A549 (cell line): ENCODE results near the gene OLFM1. TPM values are rescaled to one million over a fixed set of nuclear protein-coding genes. Genes with fewer than 3 reads are reported as not detected.

Experiments used
- ATAC-seq, 2 experiments: fragments of 200-7000 bp in 1 of 2; fragments of >200 bp in 1 of 2; cut with Nextera tagmentation in 1 of 2; cut with Tn5 transposase in 1 of 2; 3 replicates each; pipeline versions ENCODE4 v1.8.0 to v1.9.1; 2018 to 2020; ENCODE audit warnings: mild to moderate bottlenecking in 1 of 2, moderate library complexity in 1 of 2
- CTCF ChIA-PET: fragments of 300-600 bp; sonication (Branson Sonifier 250); formaldehyde crosslinking; extraction: SDS; loops from one replicate; lab custom pipeline; 2021; ENCODE audit warnings: antibody characterized with exemption, inconsistent platforms; lab: Yijun Ruan, JAX
- POLR2A ChIA-PET: fragments of 350-600 bp; formaldehyde crosslinking; extraction: SDS; loops from one replicate; lab custom pipeline; 2021; ENCODE audit warnings: antibody characterized with exemption, inconsistent platforms; lab: Yijun Ruan, JAX
- DNase-seq, 2 experiments: peaks; one replicate each; pipeline versions ENCODE4 v3.0.0 to v3.0.0-alpha.2; 2011 to 2016; ENCODE audit warnings: low read depth in 1 of 2, low spot score in 1 of 2
- FAIRE-seq: peaks from 2 replicates; lab custom pipeline; 2011; peaks lifted over from hg19 to GRCh38; lab: Jason Lieb, UNC
- H3K27ac ChIP-seq, 2 experiments: fragments of >200 bp; sonication (Bioruptor Twin); formaldehyde crosslinking; 3 replicates each; pipeline ENCODE4 v1.5.1; 2016 to 2017
- H3K4me1 ChIP-seq: fragments of >200 bp; sonication (Bioruptor Twin); formaldehyde crosslinking; 3 replicates; pipeline ENCODE4 v1.6.1; 2016
- H3K4me2 ChIP-seq: fragments of >200 bp; sonication (Bioruptor Twin); formaldehyde crosslinking; 3 replicates; pipeline ENCODE4 v1.6.1; 2016
- H3K4me3 ChIP-seq: fragments of >200 bp; sonication (Bioruptor Twin); formaldehyde crosslinking; 3 replicates; pipeline ENCODE4 v1.5.1; 2016
- H3K9me3 ChIP-seq: fragments of >200 bp; sonication (Bioruptor Twin); formaldehyde crosslinking; 3 replicates; pipeline ENCODE4 v1.6.1; 2016
- BHLHE40 ChIP-seq: IDR thresholded peaks from 2 replicates; pipeline ENCODE4 v1.6.1; 2012; ENCODE audit warnings: low read depth, low read length, inconsistent platforms
- CBX2 ChIP-seq: fragments of 200-600 bp; sonication (generic); IDR thresholded peaks from 2 replicates; pipeline ENCODE4 v1.6.1; 2016; ENCODE audit warnings: low read depth, mild to moderate bottlenecking, borderline replicate concordance
- CBX8 ChIP-seq: fragments of 200-600 bp; sonication (generic); IDR thresholded peaks from 2 replicates; pipeline ENCODE4 v1.6.1; 2016
- CEBPB ChIP-seq, 2 experiments: fragments of >200 bp in 1 of 2; sonication (Bioruptor Twin) in 1 of 2; formaldehyde crosslinking in 1 of 2; IDR thresholded peaks; 2 replicates each; pipeline ENCODE4 v1.6.1; 2012 to 2016
- EHF ChIP-seq: fragments of 250-450 bp; sonication (Bioruptor Pico); IDR thresholded peaks from 2 replicates; pipeline ENCODE4 v1.5.0; 2020; ENCODE audit warnings: mild to moderate bottlenecking
- EP300 ChIP-seq, 2 experiments: fragments of >200 bp; sonication (Bioruptor Twin); formaldehyde crosslinking; IDR thresholded peaks; 2 replicates in 1 of 2; 3 replicates in 1 of 2; pipeline ENCODE4 v1.6.1; 2016 to 2017
- ESRRA ChIP-seq: fragments of 150-350 bp; IDR thresholded peaks from 2 replicates; pipeline ENCODE4 v1.6.1; 2014; ENCODE audit warnings: mild to moderate bottlenecking, low read length, borderline replicate concordance
- FOSL2 ChIP-seq, 2 experiments: fragments of 450-650 bp in 1 of 2; fragments of >200 bp in 1 of 2; sonication (Bioruptor Twin) in 1 of 2; formaldehyde crosslinking; IDR thresholded peaks; 2 replicates each; pipeline versions ENCODE4 v1.5.0 to v1.6.1; 2016 to 2020; ENCODE audit warnings: mild to moderate bottlenecking in 1 of 2, moderate library complexity in 1 of 2
- FOXS1 ChIP-seq: fragments of 250-450 bp; sonication (Bioruptor Pico); IDR thresholded peaks from 2 replicates; pipeline ENCODE4 v1.5.0; 2020; ENCODE audit warnings: mild to moderate bottlenecking, moderate library complexity
- MAX ChIP-seq: IDR thresholded peaks from 2 replicates; pipeline ENCODE4 v1.6.1; 2012
- POLR2A ChIP-seq: IDR thresholded peaks from 2 replicates; pipeline ENCODE4 v1.6.1; 2012; ENCODE audit warnings: mild to moderate bottlenecking, low read length
- ZFP36 ChIP-seq: fragments of 450-650 bp; IDR thresholded peaks from 2 replicates; pipeline ENCODE4 v1.6.1; 2014; ENCODE audit warnings: borderline replicate concordance; ENCODE audit not compliant: partially characterized antibody
- WGBS: methylation state at CpG from one replicate; pipeline ENCODE4 v1.1.6; 2017; ENCODE audit errors: missing lambda C conversion rate; 5-methylcytosine and 5-hydroxymethylcytosine counted together
- polyA plus RNA-seq, 4 experiments: library from polyadenylated mRNA; depleted of rRNA in 3 of 4; stranded (reverse); fragments of >200 nt; fragmentation: RNase III in 1 of 4; extraction: RNeasy Plus Mini Kit Qiagen cat#74134 plus additional on column Dnase treatment in 1 of 4; gene quantifications; 2 replicates in 3 of 4; 3 replicates in 1 of 4; pipeline ENCODE4 v1.2.3, GENCODE V29; 2011 to 2017
- TF ChIP-seq, protein P1 (sequence below): IDR thresholded peaks from 2 replicates; pipeline ENCODE4 v1.6.1; 2012; ENCODE audit warnings: low read depth, borderline replicate concordance
- TF ChIP-seq, protein P2 (sequence below): fragments of >200 bp; sonication (Bioruptor Twin); formaldehyde crosslinking; IDR thresholded peaks from 2 replicates; pipeline ENCODE4 v1.6.1; 2016

OLFM1 gene
- polyA plus RNA-seq, 2 of the 4 experiments (the other 2 are of a cell fraction) = 2.7 to 10.5 TPM

DNA sequence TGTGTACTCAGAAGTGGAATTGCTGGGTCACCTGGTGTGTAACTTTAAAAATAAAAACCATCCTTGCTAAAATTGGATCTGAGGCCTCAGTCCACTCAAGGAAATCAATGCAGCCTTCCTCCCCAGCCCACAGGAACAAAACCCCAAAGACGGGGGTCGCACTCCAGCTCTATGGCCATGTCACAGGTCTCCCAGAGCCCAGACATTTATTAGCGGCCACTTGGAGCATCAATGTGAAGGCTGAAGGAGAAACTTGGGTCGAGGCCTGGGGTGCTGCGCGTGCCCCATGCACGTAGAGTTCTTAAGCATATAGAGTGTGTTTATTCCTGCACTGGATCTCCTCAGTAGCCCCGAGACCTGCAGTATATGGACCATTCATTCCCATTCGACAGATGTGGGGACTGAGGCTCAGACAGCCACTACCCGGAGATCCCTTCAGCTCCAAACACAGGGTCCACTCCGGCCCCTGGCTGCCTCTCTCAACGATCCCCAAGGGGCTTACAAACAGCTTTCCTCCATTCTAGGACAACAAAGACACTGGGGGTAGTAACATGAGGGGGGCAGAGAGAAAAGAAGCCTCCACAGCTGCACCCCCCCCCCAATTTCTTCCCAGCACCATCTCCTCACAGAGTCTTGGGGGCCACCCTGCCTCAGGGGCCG, 14.3 kb upstream of the OLFM1 start (continued):
- TF ChIP-seq, protein P1, sequence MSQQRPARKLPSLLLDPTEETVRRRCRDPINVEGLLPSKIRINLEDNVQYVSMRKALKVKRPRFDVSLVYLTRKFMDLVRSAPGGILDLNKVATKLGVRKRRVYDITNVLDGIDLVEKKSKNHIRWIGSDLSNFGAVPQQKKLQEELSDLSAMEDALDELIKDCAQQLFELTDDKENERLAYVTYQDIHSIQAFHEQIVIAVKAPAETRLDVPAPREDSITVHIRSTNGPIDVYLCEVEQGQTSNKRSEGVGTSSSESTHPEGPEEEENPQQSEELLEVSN = no peak

GRCh38 chr9:135073741-135074305, 13.6 kb upstream of the OLFM1 start:
- Histone ChIP-seq H3K4me3 (no peak overlapping the region), H3K27ac (no peak overlapping the region), H3K4me2 (no peak overlapping the region), H3K4me1 (no peaks in the 10 kb centered on the region), H3K9me3 (no peaks in the 10 kb centered on the region)
- ATAC-seq = no peak
- DNase-seq = no peak
- no peak for FAIRE-seq
- WGBS = 36% methylated on average over 8 of the region's 9 CpGs
- TF ChIP-seq ESRRA (no peak), FOXS1 (CRISPR knock-in tag) (no peak), MAX (no peak), CEBPB (IDR thresholded peaks at IDR 0.05) (no peak), ZFP36 (no peak), FOSL2 (IDR thresholded peaks at IDR 0.05) (no peak), FOSL2 (CRISPR knock-in tag; IDR thresholded peaks at IDR 0.05) (no peak), EHF (no peak), CBX8 (no peak), EP300 (IDR thresholded peaks at IDR 0.05) (no peak)
- TF ChIP-seq, protein P2, sequence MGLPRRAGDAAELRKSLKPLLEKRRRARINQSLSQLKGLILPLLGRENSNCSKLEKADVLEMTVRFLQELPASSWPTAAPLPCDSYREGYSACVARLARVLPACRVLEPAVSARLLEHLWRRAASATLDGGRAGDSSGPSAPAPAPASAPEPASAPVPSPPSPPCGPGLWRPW = no peak
- CTCF ChIA-PET = interaction anchor here (0.9 to 18.8 kb wide), 5 partner anchors 13 to 367 kb away, joined by 3 to 414 read pairs (median 4); partner anchors contain the start of gene OLFM1
- POLR2A ChIA-PET = no interaction called here

DNA sequence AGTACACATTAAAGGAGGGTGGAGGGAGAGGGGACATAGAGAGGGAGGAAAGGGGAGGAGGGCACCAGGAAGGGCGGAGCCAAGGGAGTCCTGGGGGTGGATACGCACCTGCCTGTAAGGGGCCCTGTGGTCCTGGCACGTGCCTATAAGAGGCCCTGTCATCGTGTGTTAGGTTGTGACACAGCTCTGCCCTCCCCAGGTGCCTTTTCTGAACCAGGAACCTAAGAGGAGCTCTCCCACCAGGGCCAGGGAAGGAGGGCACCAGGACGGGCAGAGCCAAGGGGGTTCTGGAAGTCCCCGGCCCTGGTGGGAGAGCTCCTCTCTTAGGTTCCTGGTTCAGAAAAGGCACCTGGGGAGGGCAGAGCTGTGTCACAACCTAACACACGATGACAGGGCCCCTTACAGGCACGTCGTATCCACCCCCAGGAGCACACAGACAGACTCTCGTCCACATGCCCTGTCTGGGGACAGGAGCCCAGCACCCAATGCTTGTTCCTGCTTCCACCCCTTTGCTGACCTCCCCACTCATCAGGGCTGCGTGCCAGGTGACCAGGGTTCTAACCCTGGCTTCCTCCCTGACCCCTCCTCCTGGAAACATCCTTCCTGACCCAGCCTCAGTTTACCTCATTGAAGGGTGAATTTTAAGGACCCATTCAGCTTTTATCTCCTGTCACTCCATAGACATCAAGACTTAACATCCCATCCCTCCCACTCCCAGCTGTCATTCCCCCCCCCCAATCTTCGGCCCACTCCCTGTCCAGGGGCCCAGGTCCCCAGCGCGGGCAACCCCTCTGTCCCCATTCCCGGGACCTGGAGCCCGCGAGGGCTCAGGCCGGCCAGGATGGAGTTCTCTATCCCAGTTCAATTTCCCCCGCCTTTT, 12.9 kb upstream of the OLFM1 start:
- TF ChIP-seq POLR2A (no peak), FOSL2 (IDR thresholded peaks at IDR 0.05) (no peak), FOSL2 (CRISPR knock-in tag; IDR thresholded peaks at IDR 0.05) (no peak), BHLHE40 (no peak)
- TF ChIP-seq, protein P1 = peak; percentile 89; the same call in 1 of the 2 replicates
- Histone ChIP-seq H3K4me1 (no peaks in the 10 kb centered on the region), H3K4me3 (peak overlapping the region; percentile 50), H3K4me2 (peak overlapping the region; percentile 70), H3K9me3 (no peaks in the 10 kb centered on the region), H3K27ac (no peak overlapping the region)
- POLR2A ChIA-PET = no interaction called here
- FAIRE-seq (no peak), DNase-seq (peak in 1 of 2 experiments; percentile 37), ATAC-seq (no peak)
- WGBS = 28% methylated on average over 19 of the region's 19 CpGs
- CTCF ChIA-PET = interaction anchor here (1.3 to 18.8 kb wide), 3 partner anchors 12 to 366 kb away, joined by 4 to 414 read pairs (median 40); partner anchors contain the start of gene OLFM1

DNA sequence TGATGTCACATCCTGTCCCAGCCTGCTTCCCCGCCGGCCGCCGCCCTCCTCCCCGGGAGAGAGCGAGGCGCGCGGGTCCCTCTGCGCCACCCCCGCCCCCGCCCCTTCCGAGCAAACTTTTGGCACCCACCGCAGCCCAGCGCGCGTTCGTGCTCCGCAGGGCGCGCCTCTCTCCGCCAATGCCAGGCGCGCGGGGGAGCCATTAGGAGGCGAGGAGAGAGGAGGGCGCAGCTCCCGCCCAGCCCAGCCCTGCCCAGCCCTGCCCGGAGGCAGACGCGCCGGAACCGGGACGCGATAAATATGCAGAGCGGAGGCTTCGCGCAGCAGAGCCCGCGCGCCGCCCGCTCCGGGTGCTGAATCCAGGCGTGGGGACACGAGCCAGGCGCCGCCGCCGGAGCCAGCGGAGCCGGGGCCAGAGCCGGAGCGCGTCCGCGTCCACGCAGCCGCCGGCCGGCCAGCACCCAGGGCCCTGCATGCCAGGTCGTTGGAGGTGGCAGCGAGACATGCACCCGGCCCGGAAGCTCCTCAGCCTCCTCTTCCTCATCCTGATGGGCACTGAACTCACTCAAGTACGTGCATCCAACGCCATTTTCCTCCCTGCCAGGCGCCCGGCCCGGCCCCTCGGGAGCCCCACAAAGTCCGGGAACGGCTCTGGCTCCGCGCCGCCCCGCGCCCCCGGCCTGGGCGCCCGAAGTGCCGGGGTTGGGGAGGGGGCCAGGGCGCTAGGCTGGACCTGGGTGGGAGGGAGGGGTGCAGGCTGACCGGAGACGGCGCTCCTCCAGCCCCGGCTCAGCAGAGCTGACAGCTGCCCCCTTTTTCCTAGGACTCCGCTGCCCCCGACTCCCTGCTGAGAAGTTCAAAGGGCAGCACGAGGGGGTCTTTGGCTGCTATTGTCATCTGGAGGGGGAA, 12.0 kb upstream of the OLFM1 start:
- no peak for DNase-seq
- POLR2A ChIA-PET = interaction anchor here (0.7 kb wide), 1 partner anchor 110 kb away, joined by 6 read pairs; no protein-coding TSS in a partner anchor
- FAIRE-seq = no peak
- peak; percentile 62 to 76; a peak in 5 of 6 replicates for ATAC-seq
- 44% methylated on average over 34 of the region's 90 CpGs for WGBS
- Histone ChIP-seq H3K9me3 (no peaks in the 10 kb centered on the region), H3K27ac (peak overlapping the region; percentile 33 to 72; a peak in 4 of 6 replicates), H3K4me3 (peak overlapping the region; percentile 50), H3K4me2 (peak overlapping the region; percentile 70), H3K4me1 (no peaks in the 10 kb centered on the region)
- CTCF ChIA-PET = interaction anchor here (0.6 to 18.8 kb wide), 4 partner anchors 11 to 337 kb away, joined by 3 to 414 read pairs (median 22); partner anchors contain the start of gene OLFM1
- peak; percentile 28; the same call in 1 of the 2 replicates for TF ChIP-seq MAX
- no peak for TF ChIP-seq CBX2
